WTC11 (cell line): ENCODE measurements around the gene RBM48. TPM values are rescaled to one million over a fixed set of nuclear protein-coding genes. Genes with fewer than 3 reads are reported as not detected.

Experiments
- ATAC-seq: fragments of 200-7000 bp; cut with Tn5 transposase; 2 replicates; pipeline ENCODE4 v1.10.0; 2021; ENCODE audit warnings: mild to moderate bottlenecking, moderate library complexity
- CTCF ChIA-PET: fragments of 300-600 bp; sonication (Branson Sonifier 250); formaldehyde crosslinking; loops from one replicate; lab custom pipeline; 2021; ENCODE audit warnings: antibody characterized with exemption; lab: Charles Lee
- POLR2A ChIA-PET: fragments of 350-600 bp; sonication (Branson Sonifier 250); formaldehyde crosslinking; loops from one replicate; lab custom pipeline; 2021; ENCODE audit warnings: antibody characterized with exemption; lab: Charles Lee
- DNase-seq: peaks from one replicate; pipeline ENCODE4 v3.0.0; 2021; ENCODE audit warnings: low spot score
- H3K27ac Mint-ChIP-seq: 2 replicates; pipeline ENCODE4 v1.8.0; 2021; ENCODE audit warnings: mixed read lengths
- H3K27me3 Mint-ChIP-seq: 2 replicates; pipeline ENCODE4 v1.8.0; 2021; ENCODE audit warnings: low read depth, mild to moderate bottlenecking, moderate library complexity, mixed read lengths
- H3K36me3 Mint-ChIP-seq: 2 replicates; pipeline ENCODE4 v1.8.0; 2021; ENCODE audit warnings: mixed read lengths
- H3K4me1 Mint-ChIP-seq: 2 replicates; pipeline ENCODE4 v1.8.0; 2022; ENCODE audit warnings: mixed read lengths
- H3K4me3 Mint-ChIP-seq: 2 replicates; pipeline ENCODE4 v1.8.0; 2021; ENCODE audit warnings: mild to moderate bottlenecking, moderate library complexity, mixed read lengths
- H3K9me3 Mint-ChIP-seq: 2 replicates; pipeline ENCODE4 v1.8.0; 2021; ENCODE audit warnings: mixed read lengths
- CREB1 ChIP-seq: sonication (generic); formaldehyde crosslinking; IDR thresholded peaks from 2 replicates; pipeline ENCODE4 v1.8.0; 2023; ENCODE audit warnings: mild to moderate bottlenecking, missing genetic modification reagents
- ESRRA ChIP-seq: sonication (generic); formaldehyde crosslinking; IDR thresholded peaks from 2 replicates; pipeline ENCODE4 v1.8.1; 2022; ENCODE audit warnings: mild to moderate bottlenecking, missing genetic modification reagents, borderline replicate concordance
- JAZF1 ChIP-seq: fragments of 250-450 bp; sonication (Bioruptor Pico); IDR thresholded peaks from 2 replicates; pipeline ENCODE4 v1.9.0; 2021; ENCODE audit warnings: moderate library complexity, mild to moderate bottlenecking, inconsistent platforms
- MYBL2 ChIP-seq: sonication (generic); formaldehyde crosslinking; IDR thresholded peaks from 2 replicates; pipeline ENCODE4 v1.8.1; 2023; ENCODE audit warnings: mild to moderate bottlenecking, moderate library complexity, missing genetic modification reagents
- NFATC4 ChIP-seq: fragments of 250-450 bp; sonication (Bioruptor Pico); IDR thresholded peaks from 2 replicates; pipeline ENCODE4 v1.9.0; 2021; ENCODE audit warnings: mild to moderate bottlenecking
- RELA ChIP-seq: sonication (generic); formaldehyde crosslinking; IDR thresholded peaks from 2 replicates; pipeline ENCODE4 v1.8.1; 2022; ENCODE audit warnings: missing genetic modification reagents, mild to moderate bottlenecking, borderline replicate concordance
- SMAD3 ChIP-seq: sonication (generic); formaldehyde crosslinking; IDR thresholded peaks from 2 replicates; pipeline ENCODE4 v1.8.0; 2022; ENCODE audit warnings: missing genetic modification reagents, mild to moderate bottlenecking, borderline replicate concordance
- TEAD4 ChIP-seq: sonication (generic); formaldehyde crosslinking; IDR thresholded peaks from 2 replicates; pipeline ENCODE4 v1.8.0; 2022; ENCODE audit warnings: mild to moderate bottlenecking, missing genetic modification reagents
- ZBTB21 ChIP-seq: sonication (generic); formaldehyde crosslinking; IDR thresholded peaks from 2 replicates; pipeline ENCODE4 v1.8.1; 2023; ENCODE audit warnings: mild to moderate bottlenecking, missing genetic modification reagents, borderline replicate concordance
- ZNF423 ChIP-seq: fragments of 250-450 bp; sonication (Bioruptor Pico); IDR thresholded peaks from 2 replicates; pipeline ENCODE4 v2.1.2; 2022; ENCODE audit warnings: mild to moderate bottlenecking, moderate library complexity
- total RNA-seq: library from RNA; stranded (reverse); gene quantifications from 3 replicates; pipeline ENCODE4 v1.2.3, GENCODE V29; 2021
- TF ChIP-seq, protein P1 (sequence below): fragments of 250-450 bp; sonication (Bioruptor Pico); IDR thresholded peaks from 2 replicates; pipeline ENCODE4 v1.9.0; 2021; ENCODE audit warnings: mild to moderate bottlenecking
- TF ChIP-seq, protein P2 (sequence below): sonication (generic); formaldehyde crosslinking; IDR thresholded peaks from 2 replicates; pipeline ENCODE4 v1.8.0; 2023; ENCODE audit warnings: mild to moderate bottlenecking, missing genetic modification reagents
- TF ChIP-seq, protein P3 (sequence below): fragments of 250-450 bp; sonication (Bioruptor Pico); IDR thresholded peaks from 2 replicates; pipeline ENCODE4 v1.9.0; 2021; ENCODE audit warnings: mild to moderate bottlenecking
- TF ChIP-seq, protein P4 (sequence below): sonication (generic); formaldehyde crosslinking; IDR thresholded peaks from 2 replicates; pipeline ENCODE4 v1.8.0; 2023; ENCODE audit warnings: missing genetic modification reagents, mild to moderate bottlenecking, borderline replicate concordance
- TF ChIP-seq, protein P5 (sequence below): sonication (generic); formaldehyde crosslinking; IDR thresholded peaks from 2 replicates; pipeline ENCODE4 v1.8.1; 2023; ENCODE audit warnings: mild to moderate bottlenecking, missing genetic modification reagents, borderline replicate concordance
- TF ChIP-seq, protein P6 (sequence below): fragments of 250-450 bp; sonication (Bioruptor Pico); IDR thresholded peaks from 2 replicates; pipeline ENCODE4 v1.9.0; 2021; ENCODE audit warnings: mild to moderate bottlenecking, borderline replicate concordance

The RBM48 gene
- total RNA-seq, 1 experiment from 2014 or later = 8.0 TPM

DNA sequence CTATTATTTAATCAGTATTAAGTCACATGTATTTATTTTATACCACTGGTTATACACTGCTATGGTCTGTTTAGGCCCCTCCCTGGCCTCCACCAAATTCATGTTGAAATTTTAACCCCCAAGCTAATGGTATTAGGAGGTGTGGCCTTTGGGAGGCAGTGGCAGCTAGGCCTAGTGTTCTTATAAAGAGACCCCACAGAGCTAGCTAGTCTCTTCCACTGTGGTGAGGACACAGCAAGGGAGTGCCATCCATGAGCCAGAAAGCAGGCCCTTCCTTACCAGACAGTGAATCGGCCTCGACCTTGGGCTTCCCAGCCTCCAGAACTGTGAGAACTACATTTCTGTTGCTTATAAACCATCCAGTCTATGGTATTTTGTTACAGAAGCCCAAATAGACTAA is 28.7 kb downstream of the RBM48 start:
- no peaks in the 10 kb centered on the region for H3K9me3 Mint-ChIP-seq
- H3K4me1 Mint-ChIP-seq = no peaks in the 10 kb centered on the region
- peak; percentile 65 for ATAC-seq
- peaks cover 2% of the 10 kb centered on the region for H3K36me3 Mint-ChIP-seq
- no peak overlapping the region for H3K4me3 Mint-ChIP-seq
- no peak for DNase-seq
- CTCF ChIA-PET = interaction anchor here (0.7 to 2.0 kb wide), 2 partner anchors 29 to 323 kb away, joined by 4 to 6 read pairs; partner anchors contain the start of genes PEX1 and RBM48
- TF ChIP-seq TEAD4 (no peak), NFATC4 (CRISPR knock-in tag) (no peak), ZBTB21 (CRISPR knock-in tag) (no peak), ESRRA (no peak), MYBL2 (no peak), JAZF1 (no peak), ZNF423 (CRISPR knock-in tag) (no peak), RELA (no peak), CREB1 (no peak), SMAD3 (CRISPR knock-in tag) (no peak)
- TF ChIP-seq, protein P1, sequence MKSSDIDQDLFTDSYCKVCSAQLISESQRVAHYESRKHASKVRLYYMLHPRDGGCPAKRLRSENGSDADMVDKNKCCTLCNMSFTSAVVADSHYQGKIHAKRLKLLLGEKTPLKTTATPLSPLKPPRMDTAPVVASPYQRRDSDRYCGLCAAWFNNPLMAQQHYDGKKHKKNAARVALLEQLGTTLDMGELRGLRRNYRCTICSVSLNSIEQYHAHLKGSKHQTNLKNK (CRISPR knock-in tag) = no peak
- TF ChIP-seq, protein P2, sequence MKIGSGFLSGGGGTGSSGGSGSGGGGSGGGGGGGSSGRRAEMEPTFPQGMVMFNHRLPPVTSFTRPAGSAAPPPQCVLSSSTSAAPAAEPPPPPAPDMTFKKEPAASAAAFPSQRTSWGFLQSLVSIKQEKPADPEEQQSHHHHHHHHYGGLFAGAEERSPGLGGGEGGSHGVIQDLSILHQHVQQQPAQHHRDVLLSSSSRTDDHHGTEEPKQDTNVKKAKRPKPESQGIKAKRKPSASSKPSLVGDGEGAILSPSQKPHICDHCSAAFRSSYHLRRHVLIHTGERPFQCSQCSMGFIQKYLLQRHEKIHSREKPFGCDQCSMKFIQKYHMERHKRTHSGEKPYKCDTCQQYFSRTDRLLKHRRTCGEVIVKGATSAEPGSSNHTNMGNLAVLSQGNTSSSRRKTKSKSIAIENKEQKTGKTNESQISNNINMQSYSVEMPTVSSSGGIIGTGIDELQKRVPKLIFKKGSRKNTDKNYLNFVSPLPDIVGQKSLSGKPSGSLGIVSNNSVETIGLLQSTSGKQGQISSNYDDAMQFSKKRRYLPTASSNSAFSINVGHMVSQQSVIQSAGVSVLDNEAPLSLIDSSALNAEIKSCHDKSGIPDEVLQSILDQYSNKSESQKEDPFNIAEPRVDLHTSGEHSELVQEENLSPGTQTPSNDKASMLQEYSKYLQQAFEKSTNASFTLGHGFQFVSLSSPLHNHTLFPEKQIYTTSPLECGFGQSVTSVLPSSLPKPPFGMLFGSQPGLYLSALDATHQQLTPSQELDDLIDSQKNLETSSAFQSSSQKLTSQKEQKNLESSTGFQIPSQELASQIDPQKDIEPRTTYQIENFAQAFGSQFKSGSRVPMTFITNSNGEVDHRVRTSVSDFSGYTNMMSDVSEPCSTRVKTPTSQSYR (CRISPR knock-in tag) = no peak
- TF ChIP-seq, protein P3, sequence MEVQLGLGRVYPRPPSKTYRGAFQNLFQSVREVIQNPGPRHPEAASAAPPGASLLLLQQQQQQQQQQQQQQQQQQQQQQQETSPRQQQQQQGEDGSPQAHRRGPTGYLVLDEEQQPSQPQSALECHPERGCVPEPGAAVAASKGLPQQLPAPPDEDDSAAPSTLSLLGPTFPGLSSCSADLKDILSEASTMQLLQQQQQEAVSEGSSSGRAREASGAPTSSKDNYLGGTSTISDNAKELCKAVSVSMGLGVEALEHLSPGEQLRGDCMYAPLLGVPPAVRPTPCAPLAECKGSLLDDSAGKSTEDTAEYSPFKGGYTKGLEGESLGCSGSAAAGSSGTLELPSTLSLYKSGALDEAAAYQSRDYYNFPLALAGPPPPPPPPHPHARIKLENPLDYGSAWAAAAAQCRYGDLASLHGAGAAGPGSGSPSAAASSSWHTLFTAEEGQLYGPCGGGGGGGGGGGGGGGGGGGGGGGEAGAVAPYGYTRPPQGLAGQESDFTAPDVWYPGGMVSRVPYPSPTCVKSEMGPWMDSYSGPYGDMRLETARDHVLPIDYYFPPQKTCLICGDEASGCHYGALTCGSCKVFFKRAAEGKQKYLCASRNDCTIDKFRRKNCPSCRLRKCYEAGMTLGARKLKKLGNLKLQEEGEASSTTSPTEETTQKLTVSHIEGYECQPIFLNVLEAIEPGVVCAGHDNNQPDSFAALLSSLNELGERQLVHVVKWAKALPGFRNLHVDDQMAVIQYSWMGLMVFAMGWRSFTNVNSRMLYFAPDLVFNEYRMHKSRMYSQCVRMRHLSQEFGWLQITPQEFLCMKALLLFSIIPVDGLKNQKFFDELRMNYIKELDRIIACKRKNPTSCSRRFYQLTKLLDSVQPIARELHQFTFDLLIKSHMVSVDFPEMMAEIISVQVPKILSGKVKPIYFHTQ (CRISPR knock-in tag) = no peak
- TF ChIP-seq, protein P4, sequence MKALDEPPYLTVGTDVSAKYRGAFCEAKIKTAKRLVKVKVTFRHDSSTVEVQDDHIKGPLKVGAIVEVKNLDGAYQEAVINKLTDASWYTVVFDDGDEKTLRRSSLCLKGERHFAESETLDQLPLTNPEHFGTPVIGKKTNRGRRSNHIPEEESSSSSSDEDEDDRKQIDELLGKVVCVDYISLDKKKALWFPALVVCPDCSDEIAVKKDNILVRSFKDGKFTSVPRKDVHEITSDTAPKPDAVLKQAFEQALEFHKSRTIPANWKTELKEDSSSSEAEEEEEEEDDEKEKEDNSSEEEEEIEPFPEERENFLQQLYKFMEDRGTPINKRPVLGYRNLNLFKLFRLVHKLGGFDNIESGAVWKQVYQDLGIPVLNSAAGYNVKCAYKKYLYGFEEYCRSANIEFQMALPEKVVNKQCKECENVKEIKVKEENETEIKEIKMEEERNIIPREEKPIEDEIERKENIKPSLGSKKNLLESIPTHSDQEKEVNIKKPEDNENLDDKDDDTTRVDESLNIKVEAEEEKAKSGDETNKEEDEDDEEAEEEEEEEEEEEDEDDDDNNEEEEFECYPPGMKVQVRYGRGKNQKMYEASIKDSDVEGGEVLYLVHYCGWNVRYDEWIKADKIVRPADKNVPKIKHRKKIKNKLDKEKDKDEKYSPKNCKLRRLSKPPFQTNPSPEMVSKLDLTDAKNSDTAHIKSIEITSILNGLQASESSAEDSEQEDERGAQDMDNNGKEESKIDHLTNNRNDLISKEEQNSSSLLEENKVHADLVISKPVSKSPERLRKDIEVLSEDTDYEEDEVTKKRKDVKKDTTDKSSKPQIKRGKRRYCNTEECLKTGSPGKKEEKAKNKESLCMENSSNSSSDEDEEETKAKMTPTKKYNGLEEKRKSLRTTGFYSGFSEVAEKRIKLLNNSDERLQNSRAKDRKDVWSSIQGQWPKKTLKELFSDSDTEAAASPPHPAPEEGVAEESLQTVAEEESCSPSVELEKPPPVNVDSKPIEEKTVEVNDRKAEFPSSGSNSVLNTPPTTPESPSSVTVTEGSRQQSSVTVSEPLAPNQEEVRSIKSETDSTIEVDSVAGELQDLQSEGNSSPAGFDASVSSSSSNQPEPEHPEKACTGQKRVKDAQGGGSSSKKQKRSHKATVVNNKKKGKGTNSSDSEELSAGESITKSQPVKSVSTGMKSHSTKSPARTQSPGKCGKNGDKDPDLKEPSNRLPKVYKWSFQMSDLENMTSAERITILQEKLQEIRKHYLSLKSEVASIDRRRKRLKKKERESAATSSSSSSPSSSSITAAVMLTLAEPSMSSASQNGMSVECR (CRISPR knock-in tag) = no peak
- TF ChIP-seq, protein P5, sequence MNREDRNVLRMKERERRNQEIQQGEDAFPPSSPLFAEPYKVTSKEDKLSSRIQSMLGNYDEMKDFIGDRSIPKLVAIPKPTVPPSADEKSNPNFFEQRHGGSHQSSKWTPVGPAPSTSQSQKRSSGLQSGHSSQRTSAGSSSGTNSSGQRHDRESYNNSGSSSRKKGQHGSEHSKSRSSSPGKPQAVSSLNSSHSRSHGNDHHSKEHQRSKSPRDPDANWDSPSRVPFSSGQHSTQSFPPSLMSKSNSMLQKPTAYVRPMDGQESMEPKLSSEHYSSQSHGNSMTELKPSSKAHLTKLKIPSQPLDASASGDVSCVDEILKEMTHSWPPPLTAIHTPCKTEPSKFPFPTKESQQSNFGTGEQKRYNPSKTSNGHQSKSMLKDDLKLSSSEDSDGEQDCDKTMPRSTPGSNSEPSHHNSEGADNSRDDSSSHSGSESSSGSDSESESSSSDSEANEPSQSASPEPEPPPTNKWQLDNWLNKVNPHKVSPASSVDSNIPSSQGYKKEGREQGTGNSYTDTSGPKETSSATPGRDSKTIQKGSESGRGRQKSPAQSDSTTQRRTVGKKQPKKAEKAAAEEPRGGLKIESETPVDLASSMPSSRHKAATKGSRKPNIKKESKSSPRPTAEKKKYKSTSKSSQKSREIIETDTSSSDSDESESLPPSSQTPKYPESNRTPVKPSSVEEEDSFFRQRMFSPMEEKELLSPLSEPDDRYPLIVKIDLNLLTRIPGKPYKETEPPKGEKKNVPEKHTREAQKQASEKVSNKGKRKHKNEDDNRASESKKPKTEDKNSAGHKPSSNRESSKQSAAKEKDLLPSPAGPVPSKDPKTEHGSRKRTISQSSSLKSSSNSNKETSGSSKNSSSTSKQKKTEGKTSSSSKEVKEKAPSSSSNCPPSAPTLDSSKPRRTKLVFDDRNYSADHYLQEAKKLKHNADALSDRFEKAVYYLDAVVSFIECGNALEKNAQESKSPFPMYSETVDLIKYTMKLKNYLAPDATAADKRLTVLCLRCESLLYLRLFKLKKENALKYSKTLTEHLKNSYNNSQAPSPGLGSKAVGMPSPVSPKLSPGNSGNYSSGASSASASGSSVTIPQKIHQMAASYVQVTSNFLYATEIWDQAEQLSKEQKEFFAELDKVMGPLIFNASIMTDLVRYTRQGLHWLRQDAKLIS = no peak
- TF ChIP-seq, protein P6, sequence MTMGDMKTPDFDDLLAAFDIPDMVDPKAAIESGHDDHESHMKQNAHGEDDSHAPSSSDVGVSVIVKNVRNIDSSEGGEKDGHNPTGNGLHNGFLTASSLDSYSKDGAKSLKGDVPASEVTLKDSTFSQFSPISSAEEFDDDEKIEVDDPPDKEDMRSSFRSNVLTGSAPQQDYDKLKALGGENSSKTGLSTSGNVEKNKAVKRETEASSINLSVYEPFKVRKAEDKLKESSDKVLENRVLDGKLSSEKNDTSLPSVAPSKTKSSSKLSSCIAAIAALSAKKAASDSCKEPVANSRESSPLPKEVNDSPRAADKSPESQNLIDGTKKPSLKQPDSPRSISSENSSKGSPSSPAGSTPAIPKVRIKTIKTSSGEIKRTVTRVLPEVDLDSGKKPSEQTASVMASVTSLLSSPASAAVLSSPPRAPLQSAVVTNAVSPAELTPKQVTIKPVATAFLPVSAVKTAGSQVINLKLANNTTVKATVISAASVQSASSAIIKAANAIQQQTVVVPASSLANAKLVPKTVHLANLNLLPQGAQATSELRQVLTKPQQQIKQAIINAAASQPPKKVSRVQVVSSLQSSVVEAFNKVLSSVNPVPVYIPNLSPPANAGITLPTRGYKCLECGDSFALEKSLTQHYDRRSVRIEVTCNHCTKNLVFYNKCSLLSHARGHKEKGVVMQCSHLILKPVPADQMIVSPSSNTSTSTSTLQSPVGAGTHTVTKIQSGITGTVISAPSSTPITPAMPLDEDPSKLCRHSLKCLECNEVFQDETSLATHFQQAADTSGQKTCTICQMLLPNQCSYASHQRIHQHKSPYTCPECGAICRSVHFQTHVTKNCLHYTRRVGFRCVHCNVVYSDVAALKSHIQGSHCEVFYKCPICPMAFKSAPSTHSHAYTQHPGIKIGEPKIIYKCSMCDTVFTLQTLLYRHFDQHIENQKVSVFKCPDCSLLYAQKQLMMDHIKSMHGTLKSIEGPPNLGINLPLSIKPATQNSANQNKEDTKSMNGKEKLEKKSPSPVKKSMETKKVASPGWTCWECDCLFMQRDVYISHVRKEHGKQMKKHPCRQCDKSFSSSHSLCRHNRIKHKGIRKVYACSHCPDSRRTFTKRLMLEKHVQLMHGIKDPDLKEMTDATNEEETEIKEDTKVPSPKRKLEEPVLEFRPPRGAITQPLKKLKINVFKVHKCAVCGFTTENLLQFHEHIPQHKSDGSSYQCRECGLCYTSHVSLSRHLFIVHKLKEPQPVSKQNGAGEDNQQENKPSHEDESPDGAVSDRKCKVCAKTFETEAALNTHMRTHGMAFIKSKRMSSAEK (CRISPR knock-in tag) = no peak
- POLR2A ChIA-PET = interaction anchor here (1.4 kb wide), 1 partner anchor 17 kb away, joined by 4 read pairs; no protein-coding TSS in a partner anchor
- H3K27ac Mint-ChIP-seq = peak overlapping the region; percentile 61; the same call in 1 of the 2 replicates
- H3K27me3 Mint-ChIP-seq = no peaks in the 10 kb centered on the region
